Hepatocyte (in vitro differentiated cells): Measurements from ENCODE around the gene DMXL1. TPM values are rescaled to one million over a fixed set of nuclear protein-coding genes. Genes with fewer than 3 reads are reported as not detected.

Source experiments
- DNase-seq: peaks from one replicate; pipeline ENCODE4 v3.0.0-alpha.2; 2016; ENCODE audit warnings: low spot score
- H2AFZ ChIP-seq: fragments of 200-600 bp; sonication (generic); 2 replicates; pipeline ENCODE4 v1.6.0; 2016; ENCODE audit warnings: antibody characterized with exemption, mild to moderate bottlenecking
- H3K27ac ChIP-seq: fragments of 200-600 bp; sonication (generic); 2 replicates; pipeline ENCODE4 v1.5.1; 2016; ENCODE audit warnings: mild to moderate bottlenecking
- H3K27me3 ChIP-seq: fragments of 200-600 bp; sonication (generic); 2 replicates; pipeline ENCODE4 v1.6.1; 2016
- H3K36me3 ChIP-seq: fragments of 200-600 bp; sonication (generic); replicated peaks from 2 replicates; pipeline ENCODE4 v1.5.1; 2016; ENCODE audit warnings: low read depth; ENCODE audit not compliant: insufficient read depth
- H3K4me1 ChIP-seq: fragments of 200-600 bp; sonication (generic); 2 replicates; pipeline ENCODE4 v1.5.1; 2016; ENCODE audit warnings: mild to moderate bottlenecking, moderate library complexity; ENCODE audit not compliant: insufficient read depth
- H3K4me2 ChIP-seq: fragments of 200-600 bp; sonication (generic); 2 replicates; pipeline ENCODE4 v1.6.0; 2016
- H3K4me3 ChIP-seq: fragments of 200-600 bp; sonication (generic); 2 replicates; pipeline ENCODE4 v1.5.1; 2016; ENCODE audit warnings: mild to moderate bottlenecking
- H3K79me2 ChIP-seq: fragments of 200-600 bp; sonication (generic); 2 replicates; pipeline ENCODE4 v1.6.0; 2017; ENCODE audit warnings: mild to moderate bottlenecking
- H3K9me2 ChIP-seq: fragments of 200-600 bp; sonication (generic); replicated peaks from 2 replicates; pipeline ENCODE4 v1.6.0; 2017; ENCODE audit warnings: mild to moderate bottlenecking; ENCODE audit not compliant: insufficient read depth
- H3K9me3 ChIP-seq: fragments of 200-600 bp; sonication (generic); 2 replicates; pipeline ENCODE4 v1.5.1; 2016; ENCODE audit warnings: low read depth, mild to moderate bottlenecking
- H4K20me1 ChIP-seq: fragments of 200-600 bp; sonication (generic); 2 replicates; pipeline ENCODE4 v1.6.0; 2016; ENCODE audit warnings: mild to moderate bottlenecking; ENCODE audit not compliant: insufficient read depth, poor library complexity, severe bottlenecking
- EZH2 ChIP-seq: fragments of 200-600 bp; sonication (generic); IDR thresholded peaks from 2 replicates; pipeline ENCODE4 v1.6.1; 2016; ENCODE audit warnings: antibody characterized with exemption, mild to moderate bottlenecking, borderline replicate concordance
- EZH2phosphoT487 ChIP-seq: fragments of 200-600 bp; sonication (generic); IDR thresholded peaks from one replicate; pipeline ENCODE4 v1.6.1; 2018; ENCODE audit warnings: antibody characterized with exemption, mild to moderate bottlenecking, low read depth, moderate library complexity; ENCODE audit not compliant: unreplicated experiment, severe bottlenecking
- WGBS: methylation state at CpG from one replicate; pipeline ENCODE4 v1.1.6; 2016; ENCODE audit warnings: low lambda C conversion rate; ENCODE audit errors: missing lambda C conversion rate; 5-methylcytosine and 5-hydroxymethylcytosine counted together
- microRNA-seq: library from miRNA; unstranded; fragments of <30 nt; microRNA quantifications from one replicate; pipeline ENCODE4, GENCODE V29; 2017
- polyA plus RNA-seq: library from polyadenylated mRNA; unstranded; fragments of >200 nt; fragmentation: Nextera tagmentation; extraction: Ambion mirVana; gene quantifications from 2 replicates; pipeline ENCODE4 v1.2.1, GENCODE V29; 2016
- small RNA-seq: library from RNA; depleted of rRNA; stranded (forward); fragments of <200 nt; gene quantifications from one replicate; pipeline ENCODE3, GENCODE V24; 2014
- total RNA-seq: library from RNA; depleted of rRNA; stranded (reverse); fragments of >200 nt; gene quantifications from 2 replicates; pipeline ENCODE4 v1.2.3, GENCODE V29; 2014
- TF ChIP-seq, protein P1 (sequence below): fragments of 200-600 bp; sonication (generic); IDR thresholded peaks from 2 replicates; pipeline ENCODE4 v1.5.1; 2016; ENCODE audit warnings: antibody characterized with exemption, mild to moderate bottlenecking; ENCODE audit not compliant: poor library complexity

DMXL1 gene
- total and polyA plus RNA-seq, 2 experiments from 2014 or later, result 13.3 to 46.1 TPM

DNA sequence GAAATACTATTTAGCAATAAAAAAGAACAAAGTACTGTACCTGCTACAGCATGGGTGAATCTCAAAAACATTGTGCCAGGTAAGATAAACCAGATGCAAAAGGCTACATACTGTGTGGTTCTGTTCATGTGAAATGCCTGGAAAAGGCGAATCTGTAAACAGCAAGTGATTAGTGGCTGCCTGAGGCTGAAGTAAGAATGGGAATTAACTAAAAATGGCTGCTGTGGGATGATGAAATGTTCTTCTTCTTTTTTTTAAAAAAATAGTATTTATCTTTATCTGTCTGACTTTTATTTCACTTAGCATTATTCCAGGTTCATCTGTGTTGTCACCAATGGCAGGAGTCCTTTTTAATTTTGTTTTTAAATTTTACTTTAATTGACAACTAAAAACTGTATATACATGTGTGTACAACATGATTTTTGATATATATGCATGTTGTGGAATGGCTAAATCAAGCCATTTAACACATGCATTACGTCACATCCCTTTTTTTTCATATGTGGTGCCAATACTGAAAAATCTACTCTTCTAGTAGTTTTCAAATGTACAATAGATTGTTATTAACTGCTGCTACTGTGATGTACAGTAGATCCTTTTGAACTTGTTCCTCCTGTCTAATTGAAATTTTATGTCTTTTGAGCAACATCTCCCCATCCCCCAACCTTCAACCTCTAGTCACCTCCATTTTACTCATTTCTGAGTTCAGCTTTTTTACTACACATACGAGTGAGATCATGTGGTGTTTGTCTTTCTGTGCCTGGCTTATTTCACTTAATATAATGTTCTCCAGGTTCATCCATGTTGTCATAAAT, 222.0 kb downstream of the DMXL1 start:
- no peak overlapping the region for H3K4me2 ChIP-seq
- H3K36me3 ChIP-seq, result no peaks in the 10 kb centered on the region
- H3K27ac ChIP-seq, result no peak overlapping the region
- no peaks in the 10 kb centered on the region for H3K27me3 ChIP-seq
- H3K9me2 ChIP-seq, result no peaks in the 10 kb centered on the region
- H3K4me1 ChIP-seq, result peaks cover 41% of the 10 kb centered on the region
- no peak overlapping the region for H3K4me3 ChIP-seq
- peaks cover 7% of the 10 kb centered on the region for H3K79me2 ChIP-seq
- no peak overlapping the region for H2AFZ ChIP-seq
- no peaks in the 10 kb centered on the region for H3K9me3 ChIP-seq
- TF ChIP-seq EZH2, result no peak
- TF ChIP-seq, protein P1, sequence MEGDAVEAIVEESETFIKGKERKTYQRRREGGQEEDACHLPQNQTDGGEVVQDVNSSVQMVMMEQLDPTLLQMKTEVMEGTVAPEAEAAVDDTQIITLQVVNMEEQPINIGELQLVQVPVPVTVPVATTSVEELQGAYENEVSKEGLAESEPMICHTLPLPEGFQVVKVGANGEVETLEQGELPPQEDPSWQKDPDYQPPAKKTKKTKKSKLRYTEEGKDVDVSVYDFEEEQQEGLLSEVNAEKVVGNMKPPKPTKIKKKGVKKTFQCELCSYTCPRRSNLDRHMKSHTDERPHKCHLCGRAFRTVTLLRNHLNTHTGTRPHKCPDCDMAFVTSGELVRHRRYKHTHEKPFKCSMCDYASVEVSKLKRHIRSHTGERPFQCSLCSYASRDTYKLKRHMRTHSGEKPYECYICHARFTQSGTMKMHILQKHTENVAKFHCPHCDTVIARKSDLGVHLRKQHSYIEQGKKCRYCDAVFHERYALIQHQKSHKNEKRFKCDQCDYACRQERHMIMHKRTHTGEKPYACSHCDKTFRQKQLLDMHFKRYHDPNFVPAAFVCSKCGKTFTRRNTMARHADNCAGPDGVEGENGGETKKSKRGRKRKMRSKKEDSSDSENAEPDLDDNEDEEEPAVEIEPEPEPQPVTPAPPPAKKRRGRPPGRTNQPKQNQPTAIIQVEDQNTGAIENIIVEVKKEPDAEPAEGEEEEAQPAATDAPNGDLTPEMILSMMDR, result no peak
- no peak for TF ChIP-seq EZH2phosphoT487
- no peaks in the 10 kb centered on the region for H4K20me1 ChIP-seq
- no peak for DNase-seq
- WGBS, result 93% methylated on average over 3 of the region's 3 CpGs

DNA sequence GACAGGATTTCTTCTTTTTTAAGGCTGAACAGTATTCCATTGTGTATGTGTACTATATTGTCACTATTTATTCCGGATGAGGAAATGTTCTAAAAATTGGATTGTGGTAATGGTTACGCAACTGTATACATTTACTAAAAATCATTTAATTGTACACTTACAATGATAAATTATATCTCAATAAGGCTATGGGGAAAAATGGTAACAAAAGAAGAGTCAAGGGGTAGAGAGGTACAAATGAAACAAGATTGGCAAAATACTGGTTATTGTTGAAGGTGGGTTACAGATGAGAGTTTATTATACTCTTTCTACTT, 222.6 kb downstream of the DMXL1 start:
- Histone ChIP-seq H2AFZ (no peak overlapping the region), H4K20me1 (no peaks in the 10 kb centered on the region), H3K4me3 (no peak overlapping the region), H3K4me2 (no peak overlapping the region), H3K27ac (no peak overlapping the region), H3K9me2 (no peaks in the 10 kb centered on the region), H3K27me3 (no peaks in the 10 kb centered on the region), H3K36me3 (no peaks in the 10 kb centered on the region), H3K79me2 (peaks cover 7% of the 10 kb centered on the region), H3K4me1 (peaks cover 36% of the 10 kb centered on the region), H3K9me3 (no peaks in the 10 kb centered on the region)
- WGBS, result 100% methylated on average over 2 of the region's 2 CpGs
- DNase-seq, result no peak
- no peak for TF ChIP-seq EZH2phosphoT487
- TF ChIP-seq, protein P1, result no peak
- no peak for TF ChIP-seq EZH2

Small RNA genes within 50 kb of the gene (microRNA-seq; reads per million reads assigned to microRNA genes)
- not detected for gene MIR5706

Small RNA genes within 50 kb of the gene (small RNA-seq; reads per million reads assigned to genes)
- gene LAMTOR3P2 (not detected), gene MIR5706 (not detected), gene RNU6-701P (not detected)

Other genes with a start within 250 kb of the DMXL1 start
- 7.8 and 14.1 TPM in 2 replicates for gene DTWD2, start 82.5 kb upstream of the DMXL1 start, total RNA-seq
- 2.5 and 2.7 TPM in 2 replicates for gene DTWD2, start 82.5 kb upstream of the DMXL1 start, polyA plus RNA-seq